Fibroblast of lung (primary cell): ENCODE measurements around the gene NTSR1. TPM values are rescaled to one million over a fixed set of nuclear protein-coding genes. Genes with fewer than 3 reads are reported as not detected.

Experiments used
- DNase-seq, 2 donors: peaks; one replicate each; pipeline versions ENCODE4 v3.0.0 to v3.0.0-alpha.2; 2010; ENCODE audit warnings: low read depth in 2 of 2
- H2AFZ ChIP-seq: 2 replicates; pipeline ENCODE4 v1.5.1; 2012; ENCODE audit warnings: low read length, control low read depth, inconsistent platforms
- H3K27ac ChIP-seq: 2 replicates; pipeline ENCODE4 v1.5.1; 2011; ENCODE audit warnings: low read length, control low read depth; ENCODE audit not compliant: insufficient read depth
- H3K27me3 ChIP-seq: 2 replicates; pipeline ENCODE4 v1.5.1; 2011; ENCODE audit warnings: mild to moderate bottlenecking, low read length; ENCODE audit not compliant: control insufficient read depth, insufficient read depth
- H3K36me3 ChIP-seq: 2 replicates; pipeline ENCODE4 v1.5.1; 2011; ENCODE audit warnings: low read length; ENCODE audit not compliant: control insufficient read depth, insufficient read depth
- H3K4me1 ChIP-seq: 2 replicates; pipeline ENCODE4 v1.5.1; 2011; ENCODE audit warnings: low read length; ENCODE audit not compliant: control insufficient read depth, insufficient read depth; ENCODE audit errors: extremely low read depth
- H3K4me2 ChIP-seq: 2 replicates; pipeline ENCODE4 v1.5.1; 2011; ENCODE audit warnings: low read length, control low read depth; ENCODE audit not compliant: insufficient read depth; ENCODE audit errors: extremely low read depth
- H3K4me3 ChIP-seq, 4 experiments: fragments of 200-600 bp in 1 of 4; sonication (generic) in 1 of 4; replicated peaks in 1 of 4; 2 replicates each; pipeline ENCODE4 v1.5.1; 2011 to 2016; ENCODE audit warnings: low read length in 4 of 4, low read depth in 3 of 4, mild to moderate bottlenecking in 3 of 4, control low read depth in 2 of 4, inconsistent platforms in 1 of 4, mixed read lengths in 1 of 4; ENCODE audit not compliant: insufficient read depth in 1 of 4; ENCODE audit errors: control extremely low read depth in 1 of 4
- H3K79me2 ChIP-seq: 2 replicates; pipeline ENCODE4 v1.5.1; 2012; ENCODE audit warnings: mild to moderate bottlenecking, low read length, inconsistent platforms; ENCODE audit not compliant: control insufficient read depth, insufficient read depth
- H3K9ac ChIP-seq: 2 replicates; pipeline ENCODE4 v1.5.1; 2011; ENCODE audit warnings: mild to moderate bottlenecking, low read length, control low read depth; ENCODE audit not compliant: insufficient read depth
- H3K9me3 ChIP-seq: 2 replicates; pipeline ENCODE4 v1.5.1; 2012; ENCODE audit warnings: low read depth, low read length; ENCODE audit not compliant: control insufficient read depth, insufficient read depth
- H4K20me1 ChIP-seq: 2 replicates; pipeline ENCODE4 v1.5.1; 2011; ENCODE audit warnings: low read length; ENCODE audit not compliant: control insufficient read depth, insufficient read depth; ENCODE audit errors: extremely low read depth
- EZH2 ChIP-seq: IDR thresholded peaks from 2 replicates; pipeline ENCODE4 v1.5.1; 2012; ENCODE audit warnings: low read length, control low read depth, mild to moderate bottlenecking; ENCODE audit errors: missing control alignments
- polyA plus RNA-seq, 2 donors: library from polyadenylated mRNA; depleted of rRNA in 1 of 2; stranded (reverse) in 1 of 2; unstranded in 1 of 2; fragments of >200 nt; gene quantifications; 2 replicates each; pipeline ENCODE4 v1.2.1, GENCODE V29; 2011 to 2012; ENCODE audit warnings: missing spikeins in 1 of 2
- total RNA-seq: library from RNA; depleted of rRNA; stranded (reverse); fragments of >200 nt; gene quantifications from 2 replicates; pipeline ENCODE4 v1.2.1, GENCODE V29; 2014
- TF ChIP-seq, protein P1 (sequence below), 2 donors: IDR thresholded peaks in 1 of 2; conservative IDR thresholded peaks in 1 of 2; 1 replicate in 1 of 2; 2 replicates in 1 of 2; pipeline ENCODE4 v1.5.1; 2011 to 2012; ENCODE audit warnings: low read length in 2 of 2, control low read depth in 1 of 2, inconsistent platforms in 1 of 2, low read depth in 1 of 2, mild to moderate bottlenecking in 1 of 2

The NTSR1 gene
- total and polyA plus RNA-seq, 2 donors (not counting 1 experiment from before 2014, with no cell fraction given), result 0.05 to 0.33 TPM

DNA sequence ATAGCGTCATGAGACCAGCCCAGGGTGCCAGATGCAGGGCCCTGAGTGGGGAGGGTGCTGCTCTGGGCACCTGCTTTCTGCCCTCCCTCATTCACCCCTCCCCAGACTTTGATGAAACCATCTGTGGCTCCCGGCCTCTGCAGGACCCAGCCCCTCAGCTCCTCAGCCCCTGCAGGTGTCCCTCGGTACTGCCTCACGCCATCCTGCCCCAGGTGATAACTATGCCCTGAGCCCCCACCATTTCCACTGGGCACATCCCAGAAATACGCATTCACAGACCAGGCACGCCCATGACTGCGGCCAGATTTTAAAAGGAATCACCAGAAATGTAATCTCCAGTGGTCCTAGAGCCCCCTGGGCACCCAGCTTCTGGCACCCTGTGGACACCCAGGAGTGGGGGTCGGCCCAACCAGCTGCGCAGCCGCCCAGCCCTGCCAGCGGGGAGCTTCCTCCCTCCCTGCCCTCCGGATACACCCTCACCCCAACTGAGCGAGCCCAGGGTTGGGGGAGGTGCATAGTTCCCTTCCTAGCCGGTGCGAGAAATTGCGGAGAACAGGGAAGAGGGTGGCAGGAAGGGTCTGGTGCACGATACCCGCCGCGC is 615 bp upstream of the NTSR1 start:
- H3K36me3 ChIP-seq, result no peaks in the 10 kb centered on the region
- no peak overlapping the region for H3K4me2 ChIP-seq
- DNase-seq, result no peak

DNA sequence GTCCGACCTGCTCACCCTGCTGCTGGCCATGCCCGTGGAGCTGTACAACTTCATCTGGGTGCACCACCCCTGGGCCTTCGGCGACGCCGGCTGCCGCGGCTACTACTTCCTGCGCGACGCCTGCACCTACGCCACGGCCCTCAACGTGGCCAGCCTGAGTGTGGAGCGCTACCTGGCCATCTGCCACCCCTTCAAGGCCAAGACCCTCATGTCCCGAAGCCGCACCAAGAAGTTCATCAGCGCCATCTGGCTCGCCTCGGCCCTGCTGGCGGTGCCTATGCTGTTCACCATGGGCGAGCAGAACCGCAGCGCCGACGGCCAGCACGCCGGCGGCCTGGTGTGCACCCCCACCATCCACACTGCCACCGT is 885 bp downstream of the NTSR1 start:
- peak overlapping the region; percentile 46 for H3K4me2 ChIP-seq
- no peak overlapping the region for H2AFZ ChIP-seq
- H3K79me2 ChIP-seq, result peaks cover 25% of the 10 kb centered on the region
- no peaks in the 10 kb centered on the region for H4K20me1 ChIP-seq
- no peaks in the 10 kb centered on the region for H3K36me3 ChIP-seq
- no peak overlapping the region for H3K27ac ChIP-seq
- no peak for DNase-seq
- no peaks in the 10 kb centered on the region for H3K9me3 ChIP-seq
- no peak overlapping the region for H3K9ac ChIP-seq
- peak overlapping the region in 2 of 4 experiments; percentile 8 to 22 for H3K4me3 ChIP-seq
- H3K27me3 ChIP-seq, result peaks cover 24% of the 10 kb centered on the region
- H3K4me1 ChIP-seq, result peaks cover 7% of the 10 kb centered on the region
- TF ChIP-seq EZH2, result no peak
- TF ChIP-seq, protein P1, sequence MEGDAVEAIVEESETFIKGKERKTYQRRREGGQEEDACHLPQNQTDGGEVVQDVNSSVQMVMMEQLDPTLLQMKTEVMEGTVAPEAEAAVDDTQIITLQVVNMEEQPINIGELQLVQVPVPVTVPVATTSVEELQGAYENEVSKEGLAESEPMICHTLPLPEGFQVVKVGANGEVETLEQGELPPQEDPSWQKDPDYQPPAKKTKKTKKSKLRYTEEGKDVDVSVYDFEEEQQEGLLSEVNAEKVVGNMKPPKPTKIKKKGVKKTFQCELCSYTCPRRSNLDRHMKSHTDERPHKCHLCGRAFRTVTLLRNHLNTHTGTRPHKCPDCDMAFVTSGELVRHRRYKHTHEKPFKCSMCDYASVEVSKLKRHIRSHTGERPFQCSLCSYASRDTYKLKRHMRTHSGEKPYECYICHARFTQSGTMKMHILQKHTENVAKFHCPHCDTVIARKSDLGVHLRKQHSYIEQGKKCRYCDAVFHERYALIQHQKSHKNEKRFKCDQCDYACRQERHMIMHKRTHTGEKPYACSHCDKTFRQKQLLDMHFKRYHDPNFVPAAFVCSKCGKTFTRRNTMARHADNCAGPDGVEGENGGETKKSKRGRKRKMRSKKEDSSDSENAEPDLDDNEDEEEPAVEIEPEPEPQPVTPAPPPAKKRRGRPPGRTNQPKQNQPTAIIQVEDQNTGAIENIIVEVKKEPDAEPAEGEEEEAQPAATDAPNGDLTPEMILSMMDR (conservative IDR thresholded peaks at IDR 0.05 in 1 of 2, IDR thresholded peaks at IDR 0.05 in 1 of 2; ENCODE audit: low read depth in 1 of 2, low read length in 2 of 2), result no peak

More for the DNA sequence above, 615 bp upstream of the NTSR1 start:
- Histone ChIP-seq H2AFZ (no peak overlapping the region), H3K27ac (no peak overlapping the region), H3K4me3 (no peak overlapping the region), H4K20me1 (no peaks in the 10 kb centered on the region), H3K79me2 (peaks cover 22% of the 10 kb centered on the region), H3K27me3 (peaks cover 20% of the 10 kb centered on the region), H3K9ac (no peak overlapping the region), H3K4me1 (peaks cover 15% of the 10 kb centered on the region), H3K9me3 (no peaks in the 10 kb centered on the region)
- no peak for TF ChIP-seq EZH2
- TF ChIP-seq, protein P1 (conservative IDR thresholded peaks at IDR 0.05 in 1 of 2, IDR thresholded peaks at IDR 0.05 in 1 of 2; ENCODE audit: low read depth in 1 of 2, low read length in 2 of 2), result peak in 1 of 2 donors; percentile 37

DNA sequence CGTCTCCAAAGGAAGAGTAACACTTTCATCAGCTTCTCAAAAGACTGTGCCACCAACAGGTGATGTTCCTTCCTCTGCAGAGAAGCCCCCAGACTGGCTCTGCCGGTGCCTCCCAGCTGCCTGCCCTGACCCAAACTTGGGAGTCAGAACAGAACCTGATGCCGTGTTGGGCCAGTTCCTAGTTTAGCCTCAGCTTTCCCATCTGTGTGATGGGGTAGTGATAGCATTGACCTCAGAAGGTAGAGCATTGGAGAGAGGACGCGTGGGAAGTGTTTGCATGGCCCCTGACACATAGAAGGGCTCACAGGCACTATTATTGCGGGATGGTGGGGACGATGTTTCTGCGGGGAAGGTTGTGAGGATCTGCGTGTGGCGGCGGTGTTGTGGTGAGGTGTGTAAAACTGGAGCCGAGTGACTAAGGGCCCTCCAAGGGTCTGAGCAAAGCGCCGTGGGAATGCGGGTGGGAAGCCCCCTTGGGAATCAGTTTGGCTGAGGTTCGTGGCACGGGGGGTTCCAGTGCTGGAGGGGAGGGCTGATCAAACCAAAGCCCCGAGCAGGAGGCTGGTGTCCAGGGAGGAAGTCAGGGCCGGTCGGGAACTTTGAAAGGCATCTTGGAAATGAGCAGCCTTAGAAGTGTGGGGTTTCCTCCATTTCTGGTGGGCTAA is 1.7 kb downstream of the NTSR1 start:
- peak overlapping the region in 2 of 4 experiments; percentile 15 to 22 for H3K4me3 ChIP-seq
- TF ChIP-seq, protein P1 (conservative IDR thresholded peaks at IDR 0.05 in 1 of 2, IDR thresholded peaks at IDR 0.05 in 1 of 2; ENCODE audit: low read depth in 1 of 2, low read length in 2 of 2), result no peak
- no peak for TF ChIP-seq EZH2
- no peak overlapping the region for H3K9ac ChIP-seq
- H2AFZ ChIP-seq, result no peak overlapping the region
- H3K4me2 ChIP-seq, result peak overlapping the region; percentile 64
- DNase-seq, result no peak
- peaks cover 27% of the 10 kb centered on the region for H3K79me2 ChIP-seq
- peaks cover 24% of the 10 kb centered on the region for H3K27me3 ChIP-seq
- H3K4me1 ChIP-seq, result peaks cover 1% of the 10 kb centered on the region
- no peaks in the 10 kb centered on the region for H3K36me3 ChIP-seq
- H3K27ac ChIP-seq, result no peak overlapping the region
- H3K9me3 ChIP-seq, result no peaks in the 10 kb centered on the region
- H4K20me1 ChIP-seq, result no peaks in the 10 kb centered on the region
